K562 (cell line): Measurements from ENCODE around the gene STX12. TPM values are rescaled to one million over a fixed set of nuclear protein-coding genes. Genes with fewer than 3 reads are reported as not detected.

ENCODE experiments used
- BACH1 ChIP-seq: fragments of 200-800 bp; sonication (Bioruptor generic); IDR thresholded peaks from 2 replicates; pipeline ENCODE4 v1.6.1; 2016; ENCODE audit warnings: missing genetic modification characterization, missing compliant biosample characterization
- CBX3 ChIP-seq, 2 experiments: IDR thresholded peaks; 1 replicate in 1 of 2; 2 replicates in 1 of 2; pipeline ENCODE4 v1.6.1; 2012; ENCODE audit warnings: inconsistent platforms in 2 of 2, low read length in 2 of 2, borderline replicate concordance in 1 of 2, control low read depth in 1 of 2
- ELF4 ChIP-seq: fragments of 450-650 bp; formaldehyde crosslinking; IDR thresholded peaks from 2 replicates; pipeline ENCODE4 v1.4.0; 2022; ENCODE audit warnings: missing genetic modification characterization
- GABPA ChIP-seq: fragments of 200-800 bp; sonication (Bioruptor generic); conservative IDR thresholded peaks from 2 replicates; pipeline ENCODE4 v1.6.1; 2016; ENCODE audit warnings: low read depth, missing genetic modification characterization, missing compliant biosample characterization
- HBP1 ChIP-seq: fragments of 450-650 bp; formaldehyde crosslinking; IDR thresholded peaks from 2 replicates; pipeline ENCODE4 v1.4.0; 2022; ENCODE audit warnings: missing genetic modification characterization
- MEF2A ChIP-seq: IDR thresholded peaks from 2 replicates; pipeline ENCODE4 v1.6.1; 2011; ENCODE audit warnings: low read depth, mild to moderate bottlenecking, low read length, moderate library complexity; ENCODE audit not compliant: control insufficient read depth
- NFATC3 ChIP-seq: fragments of 450-650 bp; IDR thresholded peaks from 2 replicates; pipeline ENCODE4 v1.6.1; 2017; ENCODE audit warnings: mild to moderate bottlenecking
- OTX1 ChIP-seq: fragments of 450-650 bp; formaldehyde crosslinking; IDR thresholded peaks from 2 replicates; pipeline ENCODE4 v1.4.0; 2022; ENCODE audit warnings: mild to moderate bottlenecking
- SMARCE1 ChIP-seq: fragments of 450-650 bp; IDR thresholded peaks from 2 replicates; pipeline ENCODE4 v1.7.1; 2016; ENCODE audit warnings: mild to moderate bottlenecking
- SMC3 ChIP-seq: conservative IDR thresholded peaks from 2 replicates; pipeline ENCODE4 v1.6.1; 2011; ENCODE audit warnings: low read depth, low read length, improper control_type of control experiment; ENCODE audit not compliant: insufficient read depth
- TAF1 ChIP-seq: IDR thresholded peaks from 2 replicates; pipeline ENCODE4 v1.6.1; 2011; ENCODE audit warnings: mild to moderate bottlenecking, low read length, moderate library complexity; ENCODE audit not compliant: insufficient read depth, control insufficient read depth, severe bottlenecking; ENCODE audit errors: extremely low read depth
- TEAD1 ChIP-seq, 2 experiments: fragments of 450-650 bp in 1 of 2; sonication (generic) in 1 of 2; formaldehyde crosslinking; IDR thresholded peaks; 2 replicates each; pipeline versions ENCODE4 v1.4.0 to v1.8.0; 2020 to 2022; ENCODE audit warnings: mild to moderate bottlenecking in 2 of 2, missing genetic modification reagents in 1 of 2
- THRB ChIP-seq: fragments of 450-650 bp; formaldehyde crosslinking; conservative IDR thresholded peaks from 2 replicates; pipeline ENCODE4 v1.4.0; 2022; ENCODE audit warnings: mild to moderate bottlenecking, missing genetic modification characterization
- XRCC5 ChIP-seq: fragments of 200-400 bp; formaldehyde crosslinking; IDR thresholded peaks from 2 replicates; pipeline ENCODE4 v1.6.1; 2017; ENCODE audit warnings: low read depth, mild to moderate bottlenecking, low read length
- ZBTB26 ChIP-seq: fragments of 450-650 bp; formaldehyde crosslinking; IDR thresholded peaks from 2 replicates; pipeline ENCODE4 v1.4.0; 2022; ENCODE audit warnings: missing genetic modification characterization
- ZC3H4 ChIP-seq: sonication (generic); formaldehyde crosslinking; IDR thresholded peaks from 2 replicates; pipeline ENCODE4 v1.9.0; 2021; ENCODE audit warnings: missing genetic modification reagents, borderline replicate concordance
- ZNF512 ChIP-seq: IDR thresholded peaks from 2 replicates; pipeline ENCODE4 v1.6.1; 2016; ENCODE audit warnings: missing genetic modification characterization, missing compliant biosample characterization
- ZNF518B ChIP-seq: fragments of 250-450 bp; sonication (Bioruptor Pico); IDR thresholded peaks from 2 replicates; pipeline ENCODE4 v1.5.0; 2021; ENCODE audit warnings: mild to moderate bottlenecking, moderate library complexity
- polyA plus RNA-seq, 8 experiments: library from polyadenylated mRNA; depleted of rRNA in 4 of 8; stranded (reverse) in 5 of 8; unstranded in 3 of 8; fragments of >200 nt; fragmentation: Nextera tagmentation in 2 of 8; fragmentation: Illumina TruSeq in 1 of 8; extraction: Ambion mirVana in 2 of 8; extraction: Trizol in 1 of 8; gene quantifications; 2 replicates each; pipeline versions ENCODE4 v1.2.1 to v1.2.3, GENCODE V29; 2011 to 2014; ENCODE audit warnings: inconsistent platforms in 1 of 8, missing spikeins in 1 of 8
- total RNA-seq, 7 experiments: library from RNA; depleted of rRNA in 6 of 7; stranded (reverse); fragments of >200 nt in 6 of 7; fragmentation: Illumina TruSeq in 2 of 7; extraction: Trizol in 2 of 7; gene quantifications; 2 replicates each; pipeline versions ENCODE4 v1.2.1 to v1.2.3, GENCODE V29; 2011 to 2021; ENCODE audit warnings: low replicate concordance in 1 of 7

STX12 gene
- total and polyA plus RNA-seq, 9 of the 15 experiments (the other 6 are each of a cell fraction or from before 2014, with no cell fraction given), result 16.9 to 31.3 (median 25.7) TPM

GRCh38 chr1:27816921-27817630 is 44.1 kb downstream of the STX12 start (continued):
- TF ChIP-seq HBP1 (CRISPR knock-in tag) (0 out of 2 replicates have a peak, but pooled peaks have one; percentile 77), MEF2A (no peak), ELF4 (CRISPR knock-in tag) (0 out of 2 replicates have a peak, but pooled peaks have one; percentile 18), ZNF518B (no peak), SMARCE1 (no peak), SMC3 (no peak), ZC3H4 (CRISPR knock-in tag) (no peak), BACH1 (tag) (no peak), ZNF512 (peak; percentile 60), OTX1 (CRISPR knock-in tag) (0 out of 2 replicates have a peak, but pooled peaks have one; percentile 72), XRCC5 (no peak), ZBTB26 (0 out of 2 replicates have a peak, but pooled peaks have one; percentile 54), GABPA (no peak), NFATC3 (no peak), THRB (CRISPR knock-in tag) (0 out of 2 replicates have a peak, but pooled peaks have one; percentile 36), CBX3 (IDR thresholded peaks at IDR 0.05; ENCODE audit: borderline replicate concordance in 1 of 2, low read length in 2 of 2) (no peak), TEAD1 (CRISPR knock-in tag; IDR thresholded peaks at IDR 0.05) (no peak), TAF1 (no peak)
